Activated T-cell treated with anti-CD3 and anti-CD28 coated beads, Interleukin-2, amount 50 U/mL, for 24 hours (primary cell): ENCODE measurements around the gene P2RY2.
"Not testable (repeated sequence)": the region's sequence is repeated elsewhere in the genome, so short reads cannot be mapped to it uniquely, and the experiment has no call there.

Experiments
- DNase-seq: peaks from one replicate; pipeline ENCODE4 v3.0.0-alpha.2; 2020
- H3K27ac Mint-ChIP-seq: 2 replicates; pipeline ENCODE4 v1.8.0; 2020; ENCODE audit warnings: mild to moderate bottlenecking, mixed read lengths
- H3K27me3 Mint-ChIP-seq: 2 replicates; pipeline ENCODE4 v1.8.0; 2020; ENCODE audit warnings: mixed read lengths
- H3K36me3 Mint-ChIP-seq: 2 replicates; pipeline ENCODE4 v1.8.0; 2020; ENCODE audit warnings: low read depth, mixed read lengths
- H3K4me1 Mint-ChIP-seq: 2 replicates; pipeline ENCODE4 v1.8.0; 2020; ENCODE audit warnings: low read depth, mixed read lengths
- H3K4me3 Mint-ChIP-seq: 2 replicates; pipeline ENCODE4 v1.8.0; 2020; ENCODE audit warnings: mild to moderate bottlenecking, moderate library complexity, mixed read lengths
- H3K9me3 Mint-ChIP-seq: 2 replicates; pipeline ENCODE4 v1.8.0; 2020; ENCODE audit warnings: mixed read lengths

The P2RY2 gene

DNA sequence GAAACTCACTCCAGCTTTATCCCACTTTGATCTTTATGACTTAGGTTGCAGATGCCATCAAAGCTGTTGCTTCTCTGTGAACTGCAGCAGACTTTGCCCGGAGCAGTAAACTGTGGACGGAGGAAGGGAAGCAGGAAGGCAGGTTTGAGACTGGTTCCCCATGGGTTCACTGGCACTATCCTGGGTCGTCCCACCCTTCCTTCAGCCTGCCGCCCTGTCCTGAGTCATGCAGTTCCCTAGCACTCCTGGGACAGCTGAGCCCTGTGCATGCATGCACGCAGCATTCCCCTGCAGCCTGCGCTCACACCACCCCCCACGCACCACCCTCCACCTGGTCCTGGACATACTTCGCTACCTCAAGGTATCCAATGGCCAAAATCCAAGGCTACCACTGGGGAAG, 23.5 kb upstream of the P2RY2 start:
- H3K4me1 Mint-ChIP-seq: no peaks in the 10 kb centered on the region
- no peak for DNase-seq
- no peaks in the 10 kb centered on the region for H3K9me3 Mint-ChIP-seq
- H3K36me3 Mint-ChIP-seq: no peaks in the 10 kb centered on the region
- H3K27me3 Mint-ChIP-seq: no peaks in the 10 kb centered on the region
- no peak overlapping the region for H3K27ac Mint-ChIP-seq
- H3K4me3 Mint-ChIP-seq: no peak overlapping the region

GRCh38 chr11:73195191-73196007, 22.7 kb upstream of the P2RY2 start:
- Mint-ChIP-seq H3K9me3 (no peaks in the 10 kb centered on the region), H3K4me3 (no peak overlapping the region), H3K4me1 (no peaks in the 10 kb centered on the region), H3K27ac (no peak overlapping the region), H3K27me3 (no peaks in the 10 kb centered on the region), H3K36me3 (no peaks in the 10 kb centered on the region)
- no peak for DNase-seq

DNA sequence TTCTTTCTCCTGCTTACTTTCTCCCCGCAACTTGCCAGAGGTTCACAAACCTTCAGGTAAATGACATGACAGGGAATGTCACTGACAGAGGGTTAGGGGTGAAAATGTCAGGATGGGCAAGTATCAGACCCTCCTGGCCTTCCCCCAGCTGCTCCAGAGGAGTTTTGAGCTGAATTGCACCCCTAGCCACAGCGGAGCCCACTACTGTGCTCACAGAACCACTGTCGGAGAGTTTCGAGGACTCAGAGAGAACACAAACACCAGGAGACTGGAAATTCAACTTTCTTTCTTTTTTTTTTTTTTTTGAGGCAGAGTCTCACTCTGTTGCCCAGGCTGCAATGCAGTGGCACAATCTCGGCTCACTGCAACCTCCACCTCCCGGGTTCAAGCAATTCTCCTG, 21.5 kb upstream of the P2RY2 start:
- Mint-ChIP-seq H3K36me3 (no peaks in the 10 kb centered on the region), H3K27ac (no peak overlapping the region), H3K4me3 (no peak overlapping the region), H3K4me1 (no peaks in the 10 kb centered on the region), H3K27me3 (no peaks in the 10 kb centered on the region), H3K9me3 (no peaks in the 10 kb centered on the region)
- no peak for DNase-seq

- no peak overlapping the region for H3K27ac Mint-ChIP-seq
- no peaks in the 10 kb centered on the region for H3K9me3 Mint-ChIP-seq
- H3K4me1 Mint-ChIP-seq: no peaks in the 10 kb centered on the region
- no peak for DNase-seq
- no peaks in the 10 kb centered on the region for H3K27me3 Mint-ChIP-seq
- no peaks in the 10 kb centered on the region for H3K36me3 Mint-ChIP-seq
- H3K4me3 Mint-ChIP-seq: no peak overlapping the region
Observed at GRCh38 chr11:73197348-73197747, 20.7 kb upstream of the P2RY2 start.

DNA sequence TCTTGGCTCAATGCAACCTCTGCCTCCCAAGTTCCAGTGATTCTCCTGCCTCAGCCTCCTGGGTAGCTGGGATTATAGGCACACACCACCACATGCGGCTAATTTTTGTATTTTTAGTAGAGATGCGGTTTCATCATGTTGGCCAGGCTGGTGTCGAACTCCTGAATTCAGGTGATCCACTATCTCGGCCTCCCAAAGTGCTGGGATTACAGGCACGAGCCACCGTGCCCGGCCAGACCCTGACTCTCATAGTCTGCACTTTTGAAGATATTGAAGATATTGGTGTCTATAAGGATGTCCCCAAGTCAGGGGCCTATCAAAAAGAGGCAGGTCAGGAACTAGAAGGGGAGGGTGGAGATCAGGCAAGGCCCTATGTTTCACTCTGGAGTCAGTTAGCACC, 20.3 kb upstream of the P2RY2 start:
- H3K4me1 Mint-ChIP-seq, H3K9me3 Mint-ChIP-seq, H3K27ac Mint-ChIP-seq, H3K4me3 Mint-ChIP-seq, DNase-seq, H3K27me3 Mint-ChIP-seq, H3K36me3 Mint-ChIP-seq: not testable (repeated sequence)

- H3K4me1 Mint-ChIP-seq: no peaks in the 10 kb centered on the region
- no peaks in the 10 kb centered on the region for H3K36me3 Mint-ChIP-seq
Observed at GRCh38 chr11:73198677-73199076, 19.4 kb upstream of the P2RY2 start.

DNA sequence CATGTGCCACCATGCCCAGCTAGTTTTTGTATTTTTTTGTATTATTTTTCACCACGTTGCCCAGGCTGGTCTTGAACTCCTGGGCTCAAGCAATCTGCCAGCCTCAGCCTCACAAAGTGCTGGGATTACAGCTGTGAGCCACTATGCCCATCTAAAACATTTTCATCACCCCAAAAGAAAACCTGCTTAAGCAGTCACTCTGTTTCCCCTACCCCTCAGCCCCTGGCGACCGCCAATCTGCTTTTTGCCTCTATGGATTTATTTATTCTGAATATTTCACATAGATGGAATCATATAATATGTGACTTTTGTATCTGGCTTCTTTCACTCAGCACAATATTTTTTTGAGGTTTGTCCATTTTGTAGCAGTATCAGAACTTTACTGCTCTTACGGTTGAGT, 18.6 kb upstream of the P2RY2 start:
- Mint-ChIP-seq H3K27me3 (peaks cover 5% of the 10 kb centered on the region), H3K27ac (no peak overlapping the region), H3K4me3 (no peak overlapping the region), H3K4me1 (no peaks in the 10 kb centered on the region), H3K36me3 (no peaks in the 10 kb centered on the region), H3K9me3 (no peaks in the 10 kb centered on the region)
- no peak for DNase-seq

More at GRCh38 chr11:73198677-73199076, 19.4 kb upstream of the P2RY2 start:
- no peak for DNase-seq
- Mint-ChIP-seq H3K9me3 (no peaks in the 10 kb centered on the region), H3K27ac (no peak overlapping the region), H3K4me3 (no peak overlapping the region), H3K27me3 (peaks cover 5% of the 10 kb centered on the region)

DNA sequence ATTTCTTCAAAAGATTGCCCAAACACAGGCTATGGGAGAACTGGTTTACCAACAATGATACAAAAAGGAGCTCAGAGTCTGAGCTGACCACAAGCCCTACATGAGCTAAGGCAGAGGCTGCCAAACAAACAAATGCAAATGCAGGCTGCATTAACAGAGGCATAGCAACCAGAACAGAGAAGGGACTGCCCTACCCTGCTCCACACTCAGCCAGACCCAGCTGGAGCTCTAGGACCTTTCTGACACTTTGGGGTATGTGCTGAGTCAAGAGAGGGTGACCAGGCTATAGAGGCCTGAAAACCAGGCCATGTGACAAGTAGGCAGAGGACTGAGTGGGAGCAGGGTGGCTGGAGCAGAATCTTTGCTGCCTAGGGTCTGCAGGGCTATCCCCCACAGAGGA, 17.8 kb upstream of the P2RY2 start:
- no peak overlapping the region for H3K4me3 Mint-ChIP-seq
- H3K27me3 Mint-ChIP-seq: peaks cover 5% of the 10 kb centered on the region
- no peak overlapping the region for H3K27ac Mint-ChIP-seq
- no peaks in the 10 kb centered on the region for H3K4me1 Mint-ChIP-seq
- no peaks in the 10 kb centered on the region for H3K9me3 Mint-ChIP-seq
- no peaks in the 10 kb centered on the region for H3K36me3 Mint-ChIP-seq
- no peak for DNase-seq

DNA sequence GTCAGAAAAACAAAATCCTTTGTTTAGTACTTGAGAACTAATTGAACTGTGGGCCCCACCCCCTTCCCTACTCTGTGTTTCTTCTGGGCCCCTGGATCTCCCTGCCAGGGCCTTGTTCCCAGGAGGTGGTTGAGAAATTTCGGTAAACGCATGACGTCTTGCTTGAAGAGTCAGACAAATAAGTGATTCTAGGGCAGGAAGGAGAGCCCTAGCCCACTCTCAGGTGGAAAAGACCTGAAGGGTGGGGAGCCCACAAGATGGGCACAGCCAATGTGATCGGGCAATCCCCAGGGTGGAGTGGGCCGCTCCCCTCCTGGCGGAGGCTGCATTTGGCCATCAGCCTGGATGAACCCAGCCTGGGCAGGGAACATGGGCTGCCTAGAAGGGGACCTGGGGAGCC, 16.8 kb upstream of the P2RY2 start:
- H3K4me3 Mint-ChIP-seq: no peak overlapping the region
- H3K27ac Mint-ChIP-seq: no peak overlapping the region
- no peaks in the 10 kb centered on the region for H3K4me1 Mint-ChIP-seq
- no peak for DNase-seq
- no peaks in the 10 kb centered on the region for H3K36me3 Mint-ChIP-seq
- H3K9me3 Mint-ChIP-seq: no peaks in the 10 kb centered on the region
- H3K27me3 Mint-ChIP-seq: peaks cover 5% of the 10 kb centered on the region

DNA sequence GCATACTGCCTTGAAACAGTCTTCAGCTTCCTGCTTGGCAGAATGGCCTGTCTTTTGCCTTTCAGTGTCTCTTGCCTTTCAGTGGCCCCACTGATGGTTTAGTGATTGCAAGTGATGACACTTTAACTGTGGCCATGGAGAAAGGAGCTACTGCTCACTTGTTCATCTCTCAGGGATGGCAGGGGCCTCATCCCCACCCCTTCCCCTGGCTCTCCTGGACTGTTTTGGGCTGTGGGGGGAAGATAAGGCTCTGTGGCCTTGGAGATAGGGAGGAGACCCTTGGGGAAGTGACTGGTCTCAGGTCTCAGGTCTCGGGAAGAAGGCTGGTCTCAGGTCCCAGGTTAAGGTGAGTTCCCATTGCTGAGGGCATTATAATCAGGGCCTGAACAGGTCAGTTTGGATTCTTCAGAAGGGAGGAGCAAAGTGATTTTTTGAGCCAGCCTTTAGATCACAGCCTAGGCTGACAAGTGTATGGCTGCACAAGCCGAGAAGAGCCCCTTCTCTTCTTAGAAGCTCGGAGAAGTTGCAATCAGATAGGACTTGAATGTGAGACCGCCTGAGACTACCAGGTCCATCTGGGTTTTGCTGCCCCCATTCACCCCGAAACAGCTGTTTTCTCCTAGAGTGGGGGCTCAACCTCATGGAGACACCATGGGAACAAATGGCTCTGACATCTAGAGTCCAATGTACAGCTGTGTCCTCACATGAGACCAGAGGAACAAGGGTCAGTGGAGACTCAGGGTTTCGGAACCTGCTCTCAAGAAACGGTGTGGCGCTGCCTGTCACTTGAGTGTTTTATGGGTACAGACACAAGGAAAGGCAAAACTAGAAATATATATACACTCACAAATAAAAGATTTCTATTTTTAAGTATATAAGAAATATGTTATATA, 15.9 kb upstream of the P2RY2 start:
- Mint-ChIP-seq H3K27me3 (peaks cover 5% of the 10 kb centered on the region), H3K9me3 (no peaks in the 10 kb centered on the region), H3K4me1 (no peaks in the 10 kb centered on the region), H3K36me3 (no peaks in the 10 kb centered on the region), H3K27ac (no peak overlapping the region), H3K4me3 (no peak overlapping the region)
- no peak for DNase-seq

DNA sequence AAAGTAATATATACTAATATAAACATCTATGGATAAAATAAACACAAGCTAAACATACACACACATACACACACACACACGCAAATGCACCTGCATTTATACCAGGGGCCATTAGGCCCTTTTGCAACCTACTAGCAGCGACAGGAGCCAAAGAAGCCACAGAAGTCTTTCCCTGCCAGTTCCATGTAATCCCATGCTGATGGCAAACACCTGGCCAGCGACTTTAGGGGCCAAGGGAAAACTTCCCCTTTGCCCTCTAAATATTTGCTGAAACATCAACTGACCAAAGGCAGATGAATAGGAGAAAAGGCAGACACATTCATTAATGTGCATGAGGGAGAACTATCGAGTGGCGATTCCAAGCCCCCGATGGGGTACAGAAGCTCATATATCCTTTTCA, 14.8 kb upstream of the P2RY2 start:
- H3K27ac Mint-ChIP-seq: no peak overlapping the region
- H3K9me3 Mint-ChIP-seq: no peaks in the 10 kb centered on the region
- no peaks in the 10 kb centered on the region for H3K36me3 Mint-ChIP-seq
- DNase-seq: no peak
- no peaks in the 10 kb centered on the region for H3K4me1 Mint-ChIP-seq
- no peak overlapping the region for H3K4me3 Mint-ChIP-seq
- H3K27me3 Mint-ChIP-seq: peaks cover 5% of the 10 kb centered on the region

DNA sequence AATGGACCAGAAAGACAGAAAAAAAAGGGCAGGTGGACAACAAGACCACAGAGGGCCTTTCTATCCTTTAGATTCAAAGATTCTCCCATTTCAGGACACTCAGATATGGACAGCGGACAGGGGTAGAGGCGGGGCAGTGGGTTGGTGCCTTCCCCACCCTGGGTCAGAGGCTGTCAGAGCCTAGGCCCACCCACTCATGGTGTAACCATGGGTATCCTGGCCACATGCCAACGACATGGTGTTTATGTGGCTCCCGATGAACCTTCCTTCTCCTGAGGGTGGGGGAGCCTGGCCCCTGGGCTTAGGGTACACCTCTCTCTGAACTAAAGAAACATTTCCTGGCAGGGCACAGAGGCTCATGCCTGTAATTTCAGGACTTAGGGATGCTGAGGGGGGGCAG, 14.3 kb upstream of the P2RY2 start:
- peaks cover 5% of the 10 kb centered on the region for H3K27me3 Mint-ChIP-seq
- DNase-seq: no peak
- H3K27ac Mint-ChIP-seq: no peak overlapping the region
- no peaks in the 10 kb centered on the region for H3K36me3 Mint-ChIP-seq
- no peaks in the 10 kb centered on the region for H3K4me1 Mint-ChIP-seq
- H3K4me3 Mint-ChIP-seq: no peak overlapping the region
- H3K9me3 Mint-ChIP-seq: no peaks in the 10 kb centered on the region

GRCh38 chr11:73204711-73205121, 13.4 kb upstream of the P2RY2 start:
- no peak overlapping the region for H3K27ac Mint-ChIP-seq
- no peak overlapping the region for H3K4me3 Mint-ChIP-seq
- H3K4me1 Mint-ChIP-seq: no peaks in the 10 kb centered on the region
- H3K36me3 Mint-ChIP-seq: no peaks in the 10 kb centered on the region
- peaks cover 5% of the 10 kb centered on the region for H3K27me3 Mint-ChIP-seq
- DNase-seq: no peak
- no peaks in the 10 kb centered on the region for H3K9me3 Mint-ChIP-seq

- Mint-ChIP-seq H3K4me3 (no peak overlapping the region), H3K27me3 (peaks cover 5% of the 10 kb centered on the region), H3K27ac (no peak overlapping the region), H3K4me1 (no peaks in the 10 kb centered on the region), H3K36me3 (no peaks in the 10 kb centered on the region), H3K9me3 (no peaks in the 10 kb centered on the region)
- no peak for DNase-seq
Observed at GRCh38 chr11:73205661-73206343, 12.3 kb upstream of the P2RY2 start.

GRCh38 chr11:73206801-73207200, 11.3 kb upstream of the P2RY2 start:
- H3K27me3 Mint-ChIP-seq: peaks cover 5% of the 10 kb centered on the region
- H3K9me3 Mint-ChIP-seq: no peaks in the 10 kb centered on the region
- DNase-seq: no peak
- no peak overlapping the region for H3K27ac Mint-ChIP-seq
- H3K4me1 Mint-ChIP-seq: no peaks in the 10 kb centered on the region
- H3K36me3 Mint-ChIP-seq: no peaks in the 10 kb centered on the region
- no peak overlapping the region for H3K4me3 Mint-ChIP-seq
